ENCODE data around the gene SLC22A23.
A peak's percentile ranks its signal among the peaks of the same experiment; 100 is the strongest.

SLC22A23 gene

GRCh38 chr6:3321042-3321441 lies 135.8 kb downstream of the SLC22A23 start:
- H3K27ac Mint-ChIP-seq = no peak overlapping the region
- H3K4me1 Mint-ChIP-seq = peaks cover 27% of the 10 kb centered on the region
- H3K4me3 Mint-ChIP-seq = no peak overlapping the region
- peaks cover 11% of the 10 kb centered on the region for H3K27me3 Mint-ChIP-seq (ENCODE audit: low read depth, poor library complexity)
- TF ChIP-seq CTCF (IDR thresholded peaks at IDR 0.05) = no peak
- H3K36me3 Mint-ChIP-seq (ENCODE audit: low read depth) = peaks cover 19% of the 10 kb centered on the region
- no peaks in the 10 kb centered on the region for H3K9me3 Mint-ChIP-seq
- no peak for DNase-seq

GRCh38 chr6:3320238-3320811 lies 136.5 kb downstream of the SLC22A23 start:
- Mint-ChIP-seq H3K27me3 (ENCODE audit: low read depth, poor library complexity) (peaks cover 11% of the 10 kb centered on the region), H3K4me1 (peaks cover 28% of the 10 kb centered on the region), H3K9me3 (no peaks in the 10 kb centered on the region), H3K4me3 (no peak overlapping the region), H3K27ac (no peak overlapping the region), H3K36me3 (ENCODE audit: low read depth) (peaks cover 20% of the 10 kb centered on the region)
- no peak for TF ChIP-seq CTCF (IDR thresholded peaks at IDR 0.05)
- DNase-seq = no peak

DNA sequence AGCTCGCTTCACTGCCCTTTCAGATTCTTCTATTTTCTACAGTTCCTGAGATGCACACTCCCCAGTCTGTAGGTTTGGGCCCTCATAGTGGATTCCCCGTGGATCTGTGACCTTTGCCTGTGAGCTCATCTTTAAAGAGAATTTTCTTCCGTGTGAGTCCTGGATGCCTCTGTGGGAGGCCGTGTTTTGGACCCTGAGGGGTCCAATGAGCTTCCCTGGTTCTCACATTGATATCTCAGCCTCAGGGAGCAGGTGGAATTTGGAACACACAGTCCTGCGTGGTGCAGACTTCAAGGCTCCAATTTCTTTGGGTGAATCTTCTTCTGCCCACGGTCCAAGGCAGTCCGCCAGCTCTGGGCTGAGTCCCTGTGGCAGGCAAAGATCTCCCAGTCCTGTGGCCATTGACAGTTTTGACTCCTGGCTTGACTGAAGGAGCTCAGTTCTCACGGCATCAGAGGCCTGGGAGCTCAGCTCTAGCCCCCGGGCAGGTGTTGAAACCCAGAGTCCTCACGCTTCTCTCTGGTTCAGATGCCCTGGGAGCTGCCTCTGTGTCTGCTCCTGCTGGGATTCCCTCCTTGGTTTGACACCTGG lies 137.1 kb downstream of the SLC22A23 start:
- DNase-seq = no peak
- no peak for TF ChIP-seq CTCF (IDR thresholded peaks at IDR 0.05)
- Mint-ChIP-seq H3K27me3 (ENCODE audit: low read depth, poor library complexity) (peaks cover 11% of the 10 kb centered on the region), H3K27ac (no peak overlapping the region), H3K36me3 (ENCODE audit: low read depth) (peaks cover 25% of the 10 kb centered on the region), H3K9me3 (no peaks in the 10 kb centered on the region), H3K4me3 (no peak overlapping the region), H3K4me1 (peaks cover 29% of the 10 kb centered on the region)

DNA sequence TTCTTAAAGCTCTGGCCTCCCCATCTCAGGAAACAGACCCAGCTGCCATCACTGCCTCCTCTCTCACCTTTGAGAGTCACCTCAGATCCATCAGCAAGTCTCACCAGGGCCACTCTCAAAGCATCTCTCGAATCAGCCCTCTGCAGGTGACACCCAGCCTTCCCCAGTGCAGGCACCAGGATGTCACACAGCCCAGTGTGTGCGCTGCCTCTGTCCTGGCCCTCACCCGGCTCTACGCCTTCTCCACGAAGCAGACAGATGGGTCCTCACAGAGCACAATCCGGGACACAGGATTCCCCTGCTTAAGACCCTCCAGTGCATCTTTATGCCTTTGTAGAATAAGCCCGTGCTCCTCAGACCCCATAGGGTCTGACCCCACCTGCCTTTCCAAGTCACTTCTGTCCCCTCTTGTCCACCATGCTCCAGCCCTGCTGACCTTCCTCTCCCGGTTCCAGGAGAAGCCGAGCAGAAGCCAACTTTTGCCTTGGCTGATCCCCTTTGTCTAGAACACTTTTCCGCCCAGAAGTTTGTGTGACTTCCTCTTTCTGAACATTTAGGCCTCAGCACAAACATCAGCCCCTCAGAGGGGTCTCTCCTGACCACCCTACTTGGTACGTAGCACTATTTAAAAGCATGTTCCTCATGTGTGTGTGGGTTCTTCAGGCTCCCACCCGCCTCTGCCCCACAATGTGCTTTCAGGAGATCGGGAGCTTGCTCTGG lies 137.9 kb downstream of the SLC22A23 start:
- peaks cover 25% of the 10 kb centered on the region for H3K36me3 Mint-ChIP-seq (ENCODE audit: low read depth)
- no peak for DNase-seq
- H3K27me3 Mint-ChIP-seq (ENCODE audit: low read depth, poor library complexity) = peaks cover 11% of the 10 kb centered on the region
- no peak overlapping the region for H3K4me3 Mint-ChIP-seq
- H3K4me1 Mint-ChIP-seq = peaks cover 24% of the 10 kb centered on the region
- H3K9me3 Mint-ChIP-seq = no peaks in the 10 kb centered on the region
- TF ChIP-seq CTCF (IDR thresholded peaks at IDR 0.05) = no peak
- peak overlapping the region; percentile 83 for H3K27ac Mint-ChIP-seq

- no peak for DNase-seq
- Mint-ChIP-seq H3K4me3 (no peak overlapping the region), H3K36me3 (ENCODE audit: low read depth) (peaks cover 25% of the 10 kb centered on the region), H3K27ac (peak overlapping the region; percentile 83), H3K9me3 (no peaks in the 10 kb centered on the region), H3K27me3 (ENCODE audit: low read depth, poor library complexity) (peaks cover 14% of the 10 kb centered on the region), H3K4me1 (peaks cover 22% of the 10 kb centered on the region)
- TF ChIP-seq CTCF (IDR thresholded peaks at IDR 0.05) = no peak
Measured at GRCh38 chr6:3318226-3318625, 138.6 kb downstream of the SLC22A23 start.
